Tibial nerve (tissue), 4 donors: ENCODE results near the gene STK17A.

Experiments used
- CTCF ChIP-seq, 5 experiments: fragments of 200-600 bp in 3 of 5; fragments of 450-650 bp in 2 of 5; sonication (generic) in 3 of 5; IDR thresholded peaks; one replicate each; pipeline ENCODE4 v1.5.1; 2016 to 2019; ENCODE audit warnings: antibody characterized with exemption in 5 of 5, mild to moderate bottlenecking in 3 of 5, moderate library complexity in 2 of 5
- EP300 ChIP-seq, 2 donors: sonication (generic); formaldehyde crosslinking; IDR thresholded peaks; one replicate each; pipeline ENCODE4 v1.6.1; 2017; ENCODE audit warnings: antibody characterized with exemption in 2 of 2, mild to moderate bottlenecking in 1 of 2
- POLR2A ChIP-seq, 2 donors: fragments of 450-650 bp; IDR thresholded peaks; one replicate each; pipeline ENCODE4 v1.6.1; 2017; ENCODE audit warnings: antibody characterized with exemption in 2 of 2, mild to moderate bottlenecking in 2 of 2, moderate library complexity in 2 of 2

- TF ChIP-seq CTCF (IDR thresholded peaks at IDR 0.05): no peak
- no peak for TF ChIP-seq EP300 (IDR thresholded peaks at IDR 0.05)
- TF ChIP-seq POLR2A (IDR thresholded peaks at IDR 0.05): no peak
These were observed 32.5 kb upstream of the STK17A start for GRCh38 chr7:43550427-43550826.
